ENCODE measurements around the gene ADAD1.
A peak's percentile ranks its signal among the peaks of the same experiment; 100 is the strongest.

The ADAD1 gene

GRCh38 chr4:122434285-122434684 is 55.5 kb downstream of the ADAD1 start:
- Histone ChIP-seq H3K9ac (ENCODE audit: low read length) (no peak overlapping the region), H3K23ac (ENCODE audit: low read length in 2 of 2) (no peak overlapping the region), H3K79me1 (replicated peaks; ENCODE audit: low read length, poor library complexity, severe bottlenecking) (no peaks in the 10 kb centered on the region), H2BK12ac (ENCODE audit: low read length in 2 of 2) (no peak overlapping the region), H4K8ac (ENCODE audit: low read length) (no peak overlapping the region), H2BK15ac (ENCODE audit: low read depth, poor library complexity, severe bottlenecking) (no peak overlapping the region), H3K4me1 (ENCODE audit: control insufficient read depth, insufficient read depth, low read depth, low read length) (no peaks in the 10 kb centered on the region), H2AK5ac (ENCODE audit: low read length, severe bottlenecking) (no peak overlapping the region), H3K4me3 (ENCODE audit: insufficient read depth in 1 of 2, low read depth in 1 of 2, low read length in 2 of 2) (no peak overlapping the region), H3K18ac (ENCODE audit: low read depth in 1 of 2, low read length in 2 of 2) (no peak overlapping the region), H4K91ac (ENCODE audit: low read length) (no peak overlapping the region), H2AFZ (ENCODE audit: low read depth, low read length) (no peak overlapping the region), H2BK5ac (ENCODE audit: low read depth, low read length, poor library complexity, severe bottlenecking) (no peak overlapping the region), H3K36me3 (ENCODE audit: control insufficient read depth in 1 of 2, insufficient read depth in 2 of 2, low read depth in 1 of 2, low read length in 2 of 2) (no peaks in the 10 kb centered on the region), H3K27ac (ENCODE audit: low read length, poor library complexity, severe bottlenecking) (no peak overlapping the region), H3K4me2 (ENCODE audit: low read length, poor library complexity, severe bottlenecking) (no peak overlapping the region), H3K27me3 (ENCODE audit: control insufficient read depth in 1 of 2, insufficient read depth in 1 of 2, low read length in 2 of 2) (no peaks in the 10 kb centered on the region), H3K4ac (ENCODE audit: low read depth in 1 of 2, low read length in 2 of 2) (no peak overlapping the region), H2BK120ac (ENCODE audit: low read depth, low read length) (no peak overlapping the region), H3K14ac (ENCODE audit: low read length in 2 of 2) (no peak overlapping the region), H3K9me3 (ENCODE audit: control insufficient read depth, low read length) (no peaks in the 10 kb centered on the region)
- no CpG with 5 or more reads among the region's 3 CpGs for WGBS
- no peak for DNase-seq

DNA sequence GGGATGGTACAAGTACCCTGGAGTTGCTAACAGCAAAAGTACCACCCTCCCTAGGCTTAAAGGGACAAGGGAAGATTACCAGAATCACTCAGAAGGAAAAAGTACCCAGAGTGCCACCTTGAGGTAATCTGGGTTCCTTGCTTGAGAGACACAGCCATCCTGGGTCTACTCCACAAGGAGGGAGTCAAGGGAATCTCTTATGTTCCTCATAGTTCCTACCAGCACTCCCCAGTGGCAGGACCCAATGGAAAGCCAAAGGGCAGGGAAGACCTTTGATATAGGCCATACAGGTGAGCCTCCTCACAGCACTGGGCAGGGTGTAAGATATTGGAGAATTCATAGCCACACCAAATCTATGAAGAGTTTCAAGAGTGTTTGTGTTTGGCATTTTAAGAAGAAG is 72.0 kb downstream of the ADAD1 start:
- Histone ChIP-seq H2BK5ac (ENCODE audit: low read depth, low read length, poor library complexity, severe bottlenecking) (no peak overlapping the region), H3K4me2 (ENCODE audit: low read length, poor library complexity, severe bottlenecking) (no peak overlapping the region)

GRCh38 chr4:122453384-122453995 is 74.7 kb downstream of the ADAD1 start:
- Histone ChIP-seq H2BK12ac (ENCODE audit: low read length in 2 of 2) (no peak overlapping the region), H3K9ac (ENCODE audit: low read length) (no peak overlapping the region), H2AFZ (ENCODE audit: low read depth, low read length) (no peak overlapping the region), H3K4me1 (ENCODE audit: control insufficient read depth, insufficient read depth, low read depth, low read length) (no peaks in the 10 kb centered on the region), H3K27ac (ENCODE audit: low read length, poor library complexity, severe bottlenecking) (no peak overlapping the region), H2BK5ac (ENCODE audit: low read depth, low read length, poor library complexity, severe bottlenecking) (no peak overlapping the region), H3K23ac (ENCODE audit: low read length in 2 of 2) (no peak overlapping the region), H3K79me1 (replicated peaks; ENCODE audit: low read length, poor library complexity, severe bottlenecking) (no peaks in the 10 kb centered on the region), H3K4ac (ENCODE audit: low read depth in 1 of 2, low read length in 2 of 2) (no peak overlapping the region), H2AK5ac (ENCODE audit: low read length, severe bottlenecking) (no peak overlapping the region), H3K4me2 (ENCODE audit: low read length, poor library complexity, severe bottlenecking) (no peak overlapping the region), H4K91ac (ENCODE audit: low read length) (no peak overlapping the region), H2BK15ac (ENCODE audit: low read depth, poor library complexity, severe bottlenecking) (no peak overlapping the region), H3K9me3 (ENCODE audit: control insufficient read depth, low read length) (no peaks in the 10 kb centered on the region), H2BK120ac (ENCODE audit: low read depth, low read length) (no peak overlapping the region), H4K8ac (ENCODE audit: low read length) (no peak overlapping the region), H3K27me3 (ENCODE audit: control insufficient read depth in 1 of 2, insufficient read depth in 1 of 2, low read length in 2 of 2) (no peaks in the 10 kb centered on the region), H3K14ac (ENCODE audit: low read length in 2 of 2) (no peak overlapping the region), H3K4me3 (ENCODE audit: insufficient read depth in 1 of 2, low read depth in 1 of 2, low read length in 2 of 2) (no peak overlapping the region), H3K36me3 (ENCODE audit: control insufficient read depth in 1 of 2, insufficient read depth in 2 of 2, low read depth in 1 of 2, low read length in 2 of 2) (no peaks in the 10 kb centered on the region), H3K18ac (ENCODE audit: low read depth in 1 of 2, low read length in 2 of 2) (no peak overlapping the region)
- WGBS = 63% methylated on average over 1 of the region's 1 CpG
- DNase-seq = no peak

More for the DNA sequence above, 72.0 kb downstream of the ADAD1 start:
- Histone ChIP-seq H4K8ac (ENCODE audit: low read length) (no peak overlapping the region), H3K9ac (ENCODE audit: low read length) (no peak overlapping the region), H2BK120ac (ENCODE audit: low read depth, low read length) (no peak overlapping the region), H2BK15ac (ENCODE audit: low read depth, poor library complexity, severe bottlenecking) (no peak overlapping the region), H2AK5ac (ENCODE audit: low read length, severe bottlenecking) (no peak overlapping the region), H3K14ac (ENCODE audit: low read length in 2 of 2) (no peak overlapping the region), H3K4me3 (ENCODE audit: insufficient read depth in 1 of 2, low read depth in 1 of 2, low read length in 2 of 2) (no peak overlapping the region), H3K18ac (ENCODE audit: low read depth in 1 of 2, low read length in 2 of 2) (no peak overlapping the region), H3K79me1 (replicated peaks; ENCODE audit: low read length, poor library complexity, severe bottlenecking) (no peaks in the 10 kb centered on the region), H2AFZ (ENCODE audit: low read depth, low read length) (no peak overlapping the region), H3K27ac (ENCODE audit: low read length, poor library complexity, severe bottlenecking) (no peak overlapping the region), H3K9me3 (ENCODE audit: control insufficient read depth, low read length) (no peaks in the 10 kb centered on the region), H3K23ac (ENCODE audit: low read length in 2 of 2) (no peak overlapping the region), H2BK12ac (ENCODE audit: low read length in 2 of 2) (no peak overlapping the region), H3K4ac (ENCODE audit: low read depth in 1 of 2, low read length in 2 of 2) (no peak overlapping the region), H3K27me3 (ENCODE audit: control insufficient read depth in 1 of 2, insufficient read depth in 1 of 2, low read length in 2 of 2) (no peaks in the 10 kb centered on the region), H3K36me3 (ENCODE audit: control insufficient read depth in 1 of 2, insufficient read depth in 2 of 2, low read depth in 1 of 2, low read length in 2 of 2) (no peaks in the 10 kb centered on the region), H4K91ac (ENCODE audit: low read length) (no peak overlapping the region), H3K4me1 (ENCODE audit: control insufficient read depth, insufficient read depth, low read depth, low read length) (no peaks in the 10 kb centered on the region)
- peak; percentile 33 for DNase-seq

DNA sequence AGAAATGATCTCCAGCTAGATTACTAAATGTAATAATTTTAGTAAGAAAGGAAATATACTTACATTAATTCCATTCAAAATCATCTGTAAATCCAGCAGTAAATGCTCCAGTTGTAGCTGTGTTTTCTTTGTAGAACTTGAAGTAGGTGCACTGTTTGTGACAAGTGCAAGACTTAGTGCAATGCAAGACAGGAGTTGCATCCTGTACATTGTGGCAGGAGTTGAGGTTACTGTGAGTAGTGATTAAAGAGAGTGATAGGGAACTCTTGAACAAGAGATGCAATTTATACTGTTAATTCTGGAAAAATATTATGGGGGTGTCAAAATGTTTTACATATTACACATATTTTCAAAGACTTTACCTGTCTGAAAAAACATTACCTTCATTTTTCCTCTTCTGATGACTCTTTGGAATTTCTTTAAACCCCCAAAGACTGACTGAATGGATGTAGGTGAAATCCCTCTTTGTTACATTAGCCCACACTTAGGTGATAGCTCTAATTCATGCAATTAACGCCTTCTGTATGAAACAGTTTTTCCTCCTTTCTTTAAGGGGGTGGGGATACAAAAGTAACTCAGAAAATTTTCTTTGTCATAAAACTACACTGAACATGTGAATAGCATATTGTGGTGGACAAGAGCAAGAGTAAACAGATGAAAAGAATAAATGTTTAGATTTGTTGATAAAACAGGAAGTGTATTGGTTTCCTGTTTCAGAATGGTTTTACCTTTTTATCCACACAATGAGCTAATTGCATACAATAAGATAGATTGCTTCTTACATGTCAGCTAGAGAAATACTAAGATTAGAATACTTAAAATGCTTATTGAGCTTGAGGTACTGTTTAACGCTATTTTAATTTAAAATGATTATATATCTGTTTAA is 77.7 kb downstream of the ADAD1 start, which contains the start of gene IL2:
TSS of gene IL2 (minus strand) at position 495 of the 886 bp plus-strand sequence. CDS start at position 210, 285 bp downstream.
- no peaks in the 10 kb centered on the region for H3K79me1 ChIP-seq (replicated peaks; ENCODE audit: low read length, poor library complexity, severe bottlenecking)
- H3K9me3 ChIP-seq (ENCODE audit: control insufficient read depth, low read length) = no peaks in the 10 kb centered on the region
- H3K27ac ChIP-seq (ENCODE audit: low read length, poor library complexity, severe bottlenecking) = no peak within 1 kb of the TSS
- no CpG with 5 or more reads among the region's 2 CpGs for WGBS
- no peak within 1 kb of the TSS for H3K4me3 ChIP-seq (ENCODE audit: insufficient read depth in 1 of 2, low read depth in 1 of 2, low read length in 2 of 2)
- peak; percentile 12 for DNase-seq
- H3K23ac ChIP-seq (ENCODE audit: low read length in 2 of 2) = no peak within 1 kb of the TSS
- H4K91ac ChIP-seq (ENCODE audit: low read length) = no peak within 1 kb of the TSS
- H2BK12ac ChIP-seq (ENCODE audit: low read length in 2 of 2) = no peak within 1 kb of the TSS
- no peaks in the 10 kb centered on the region for H3K27me3 ChIP-seq (ENCODE audit: control insufficient read depth in 1 of 2, insufficient read depth in 1 of 2, low read length in 2 of 2)
- H2AFZ ChIP-seq (ENCODE audit: low read depth, low read length) = no peak within 1 kb of the TSS
- H3K14ac ChIP-seq (ENCODE audit: low read length in 2 of 2) = no peak within 1 kb of the TSS
- H3K9ac ChIP-seq (ENCODE audit: low read length) = no peak within 1 kb of the TSS
- no peaks in the 10 kb centered on the region for H3K36me3 ChIP-seq (ENCODE audit: control insufficient read depth in 1 of 2, insufficient read depth in 2 of 2, low read depth in 1 of 2, low read length in 2 of 2)
- H2BK120ac ChIP-seq (ENCODE audit: low read depth, low read length) = no peak within 1 kb of the TSS
- no peak within 1 kb of the TSS for H4K8ac ChIP-seq (ENCODE audit: low read length)
- no peaks in the 10 kb centered on the region for H3K4me1 ChIP-seq (ENCODE audit: control insufficient read depth, insufficient read depth, low read depth, low read length)
- no peak within 1 kb of the TSS for H3K4me2 ChIP-seq (ENCODE audit: low read length, poor library complexity, severe bottlenecking)
- no peak within 1 kb of the TSS for H2AK5ac ChIP-seq (ENCODE audit: low read length, severe bottlenecking)
- no peak within 1 kb of the TSS for H3K4ac ChIP-seq (ENCODE audit: low read depth in 1 of 2, low read length in 2 of 2)
- H3K18ac ChIP-seq (ENCODE audit: low read depth in 1 of 2, low read length in 2 of 2) = no peak within 1 kb of the TSS
- no peak within 1 kb of the TSS for H2BK15ac ChIP-seq (ENCODE audit: low read depth, poor library complexity, severe bottlenecking)
- no peak within 1 kb of the TSS for H2BK5ac ChIP-seq (ENCODE audit: low read depth, low read length, poor library complexity, severe bottlenecking)
